Middle frontal gyrus (tissue), 1 donor: ENCODE measurements around the gene EPHB2.

ENCODE experiments used
- DNase-seq: peaks from one replicate; pipeline ENCODE4 v3.0.0-alpha.2; 2015; ENCODE audit warnings: low spot score; ENCODE audit errors: extremely low spot score

EPHB2 gene

DNA sequence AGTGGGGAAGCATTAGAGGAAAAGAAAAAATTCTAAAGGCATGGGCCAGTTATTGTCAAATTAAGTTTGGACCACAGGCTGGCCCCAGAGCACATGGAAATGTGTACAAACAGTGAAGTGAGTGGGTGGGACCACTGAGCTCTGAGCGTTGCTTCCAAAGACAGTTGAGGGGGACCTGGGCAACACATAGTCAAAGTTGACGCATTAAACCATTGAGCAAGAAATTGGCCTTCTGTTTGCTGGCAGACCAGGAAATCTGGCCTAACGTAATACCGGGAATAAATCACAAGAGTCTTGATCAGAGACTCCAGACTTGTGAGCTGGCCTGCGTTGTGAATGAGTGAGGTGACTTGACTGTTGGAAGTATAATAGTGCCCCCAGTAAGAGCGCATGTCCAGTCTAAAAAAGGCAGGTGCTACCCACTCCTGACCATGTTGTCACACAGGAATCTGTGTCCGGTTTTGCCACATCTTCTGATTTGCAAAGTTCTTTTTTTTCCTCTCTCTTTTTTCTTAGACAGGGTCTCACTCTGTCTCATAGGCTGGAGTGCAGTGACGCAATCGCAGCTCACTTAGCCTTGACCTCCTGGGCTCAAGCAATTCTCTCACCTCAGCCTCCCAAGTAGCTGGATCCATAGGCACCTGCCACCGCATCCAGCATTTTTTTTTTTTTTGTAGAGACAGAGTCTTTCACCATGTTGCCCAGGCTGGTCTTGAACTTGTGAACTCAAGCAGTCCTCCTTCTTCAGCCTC lies 10.7 kb downstream of the EPHB2 start:
- DNase-seq: no peak

DNA sequence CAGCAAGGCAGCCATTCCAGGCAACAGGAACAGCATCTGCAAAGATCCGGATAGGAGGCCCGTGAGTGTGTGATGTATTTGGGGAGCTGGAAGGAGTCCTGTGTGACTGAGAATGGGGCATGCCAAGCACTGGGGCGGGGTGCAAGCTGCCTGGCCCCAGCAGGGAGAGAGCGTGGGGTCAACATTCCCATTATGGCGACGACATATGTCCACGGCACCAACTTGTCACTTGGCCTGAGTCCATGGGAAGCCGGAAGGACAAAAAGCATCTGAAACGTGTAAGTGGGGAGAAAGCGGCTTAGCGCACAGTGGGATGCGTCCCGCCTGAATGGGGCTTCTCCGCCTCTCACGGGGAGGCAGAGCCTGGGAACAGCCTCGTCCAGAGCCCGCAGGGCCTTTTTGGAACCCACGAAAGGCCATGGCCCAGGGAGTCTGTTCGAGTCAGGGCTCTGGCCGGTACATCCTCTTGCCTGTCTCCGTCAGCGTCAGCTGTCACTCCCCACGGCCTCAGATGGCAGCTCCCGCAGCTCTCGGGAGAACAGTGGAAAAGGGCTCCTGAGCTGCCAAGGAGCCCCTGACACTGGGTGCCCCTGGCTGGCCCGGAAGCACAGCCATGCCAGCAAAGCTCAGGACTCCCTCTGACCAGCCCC lies 12.4 kb downstream of the EPHB2 start:
- DNase-seq: no peak

DNA sequence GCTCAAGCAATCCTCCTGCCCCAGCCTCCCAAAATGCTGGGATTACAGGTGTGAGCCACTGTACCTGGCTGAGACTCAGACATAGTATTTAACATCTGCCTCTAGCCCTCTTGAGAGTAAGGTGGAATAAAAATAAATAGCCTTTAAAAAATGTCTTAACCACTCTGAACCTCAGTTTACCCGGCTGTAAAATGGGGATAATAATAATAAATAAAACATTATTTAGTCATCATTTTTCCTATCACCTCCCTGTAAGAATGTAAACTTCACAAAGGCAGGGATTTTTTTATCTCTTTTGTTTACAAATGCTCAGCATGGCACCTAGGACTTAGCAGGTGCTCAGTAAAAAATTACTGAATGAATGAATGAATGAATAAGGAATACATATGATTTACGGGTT lies 17.2 kb downstream of the EPHB2 start:
- no peak for DNase-seq

DNA sequence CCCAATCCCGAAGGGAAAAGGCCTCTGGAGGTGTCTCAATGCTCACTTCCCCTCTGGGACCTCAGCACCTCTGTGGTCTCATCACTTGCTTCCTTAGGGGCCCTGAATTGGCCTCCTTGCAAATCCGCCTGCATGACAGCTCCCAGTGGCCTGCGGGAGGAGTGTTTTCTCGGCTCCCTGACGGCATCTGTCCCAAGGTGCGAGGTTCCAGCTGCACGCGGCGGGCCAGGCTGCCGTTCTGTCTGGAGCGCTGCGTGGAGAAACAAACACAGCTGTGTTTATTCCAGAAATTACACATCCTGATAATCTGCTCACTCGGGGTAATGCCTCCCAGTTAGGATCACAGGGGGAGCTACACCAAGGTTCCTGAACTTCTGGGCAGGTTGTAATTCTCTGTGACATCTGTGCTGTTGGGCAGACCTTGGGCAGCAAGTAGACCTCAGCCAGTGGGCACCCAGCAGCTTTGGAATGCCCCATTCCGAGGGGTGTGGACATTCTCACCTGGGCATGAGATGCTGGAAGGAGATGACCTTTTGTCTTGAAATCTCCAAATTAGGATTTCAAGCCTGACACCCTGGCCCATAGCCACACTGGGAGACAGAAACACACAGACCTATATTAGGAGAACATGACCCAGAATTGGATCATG lies 18.2 kb downstream of the EPHB2 start:
- no peak for DNase-seq

DNA sequence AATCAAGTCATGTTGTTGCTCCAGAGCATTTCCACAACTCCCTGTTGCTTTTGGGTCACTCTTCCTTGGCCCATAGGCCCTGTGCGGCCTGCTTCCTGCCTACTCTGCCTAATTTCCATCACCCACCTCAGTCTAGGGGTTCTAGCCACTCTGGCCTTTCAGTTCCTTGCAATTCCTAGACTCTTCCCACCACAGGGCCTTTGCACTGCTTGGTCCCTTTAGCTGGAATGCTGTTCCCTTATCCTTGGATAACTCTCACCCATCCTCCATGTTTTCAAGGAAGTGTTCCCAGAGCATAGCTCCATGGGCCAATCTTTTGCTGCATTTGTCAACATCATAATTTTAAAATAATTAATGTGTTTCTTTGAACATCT lies 18.7 kb downstream of the EPHB2 start:
- DNase-seq: no peak

DNA sequence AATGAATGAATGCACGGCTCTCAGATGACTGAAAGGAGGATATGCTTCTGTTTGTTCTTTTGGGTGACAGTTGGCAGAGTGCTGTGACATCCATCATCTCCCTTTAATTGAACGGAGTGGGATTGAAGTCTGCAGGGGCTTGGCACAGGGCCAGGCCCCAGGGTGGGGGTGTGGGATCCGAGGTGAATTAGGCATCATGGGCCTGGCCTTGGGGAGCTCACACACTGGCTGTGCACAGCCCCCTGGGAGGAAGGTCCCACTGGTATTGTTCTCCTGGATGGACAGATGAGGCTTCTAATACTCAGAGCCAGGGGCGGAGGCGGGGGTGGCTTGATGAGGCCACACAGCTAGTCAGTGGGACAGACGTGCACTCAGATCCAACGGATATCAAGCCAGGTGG lies 19.3 kb downstream of the EPHB2 start:
- DNase-seq: no peak

DNA sequence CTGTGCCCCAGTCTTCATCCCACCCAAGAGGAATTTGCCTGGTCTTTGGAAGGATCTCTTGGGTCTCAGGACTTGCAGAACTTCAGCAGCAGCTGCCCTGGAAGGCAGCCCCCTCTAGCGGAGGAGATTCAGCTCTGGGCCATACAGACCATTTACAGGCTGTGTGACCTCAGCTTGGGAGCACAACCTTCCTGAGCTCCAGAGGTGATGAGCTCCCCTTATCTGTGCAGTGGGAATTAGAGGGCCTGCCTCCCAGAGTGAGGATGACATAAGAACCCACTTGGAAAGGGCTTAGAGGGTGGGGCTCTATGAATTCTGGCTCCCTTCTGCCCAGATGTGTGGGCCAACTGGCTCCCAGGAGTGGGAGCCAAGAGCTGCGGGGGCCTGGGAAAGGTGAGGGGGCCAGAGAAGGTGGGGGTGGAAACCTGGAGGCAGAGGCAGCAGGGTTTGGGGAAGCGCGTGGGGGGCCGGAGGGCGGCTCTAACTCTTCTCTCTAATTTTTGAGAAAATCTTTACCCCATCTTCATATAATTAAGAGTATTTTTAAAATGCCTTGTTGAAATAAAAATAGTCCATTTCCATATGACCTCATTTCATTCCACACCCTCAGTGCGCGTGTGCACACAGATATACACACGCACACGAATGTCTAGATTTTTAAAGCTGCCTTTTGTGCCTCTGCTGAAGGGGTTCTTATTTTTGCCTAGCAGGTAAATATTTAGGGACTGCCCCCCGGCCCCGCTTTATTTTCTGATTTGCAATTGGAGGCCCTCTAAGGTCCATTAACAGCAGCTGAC lies 21.5 kb downstream of the EPHB2 start:
- DNase-seq: no peak

DNA sequence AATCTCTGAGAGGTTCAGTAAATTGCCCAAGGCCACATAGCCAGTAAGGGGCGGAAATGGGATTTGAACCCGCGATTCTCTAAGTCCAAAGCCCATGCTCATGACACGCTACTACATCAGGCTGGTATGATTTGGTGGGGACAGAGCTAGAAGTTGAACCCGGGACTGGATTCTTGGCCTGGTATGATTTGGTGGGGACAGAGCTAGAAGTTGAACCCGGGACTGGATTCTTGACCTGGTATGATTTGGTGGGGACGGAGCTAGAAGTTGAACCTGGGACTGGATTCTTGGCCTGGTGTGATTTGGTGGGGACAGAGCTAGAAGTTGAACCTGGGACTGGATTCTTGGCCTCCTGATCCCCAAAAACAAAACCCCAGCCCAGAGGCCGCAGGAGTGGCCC lies 23.0 kb downstream of the EPHB2 start:
- DNase-seq: no peak

DNA sequence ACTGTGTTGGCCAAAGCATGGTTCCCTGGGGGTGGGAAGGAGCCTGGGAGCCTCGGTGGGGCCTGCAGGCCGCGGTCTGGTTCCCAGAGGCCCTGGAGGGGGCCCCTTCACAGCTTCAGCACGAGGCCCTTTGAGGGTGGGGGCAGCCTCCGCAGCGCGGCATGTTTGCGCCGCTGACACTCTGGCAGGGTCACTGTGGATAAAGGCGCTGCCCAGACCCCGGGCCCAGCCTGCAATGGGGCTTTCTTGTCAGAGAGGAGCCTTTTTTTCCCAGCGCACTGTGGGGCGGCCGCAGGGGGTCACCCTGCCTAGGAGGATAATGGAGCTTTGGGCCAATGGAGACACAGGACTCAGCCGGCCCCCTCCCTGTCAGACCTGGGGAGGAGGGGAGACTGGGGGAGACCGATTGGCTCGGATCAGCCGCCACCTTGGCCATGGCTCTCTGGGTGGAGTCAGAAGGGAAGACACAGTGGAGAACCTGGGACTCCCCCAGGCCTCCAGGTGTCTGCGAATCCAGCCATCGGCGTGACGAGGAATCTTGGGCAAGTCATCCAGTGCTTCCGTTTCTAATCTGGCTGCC lies 26.0 kb downstream of the EPHB2 start:
- DNase-seq: no peak

DNA sequence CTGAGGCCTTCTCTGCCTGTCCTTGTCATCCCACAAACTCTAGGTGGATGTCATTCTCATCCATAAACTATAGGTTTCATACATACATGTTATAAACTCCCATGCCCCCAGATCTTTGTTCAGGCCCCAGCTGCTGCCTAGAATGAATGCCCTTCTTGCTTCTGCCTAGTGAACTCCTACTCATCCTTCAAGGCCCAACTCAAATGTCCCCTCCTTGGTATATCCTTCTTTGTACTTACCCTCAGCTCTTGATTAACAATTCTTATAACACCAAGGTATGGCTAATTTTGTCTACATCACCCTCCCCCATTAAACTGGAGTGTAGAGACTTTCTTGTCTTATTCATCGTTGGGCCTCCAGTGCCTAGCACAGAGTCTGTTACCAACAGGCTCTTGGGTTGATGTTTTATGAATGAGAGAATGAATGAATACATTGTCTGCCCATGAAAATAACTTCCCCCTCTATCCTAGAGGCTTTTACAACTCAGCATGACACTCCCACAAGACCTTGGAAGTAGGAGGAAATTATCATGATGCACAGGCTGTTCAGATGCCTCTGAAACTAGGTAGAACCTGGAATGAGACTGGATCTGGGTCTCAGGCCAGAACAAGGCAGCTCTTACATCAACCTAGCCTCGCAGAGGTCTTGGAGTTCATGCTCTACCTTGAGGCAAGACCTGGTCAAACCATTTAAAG lies 26.9 kb downstream of the EPHB2 start:
- DNase-seq: no peak

DNA sequence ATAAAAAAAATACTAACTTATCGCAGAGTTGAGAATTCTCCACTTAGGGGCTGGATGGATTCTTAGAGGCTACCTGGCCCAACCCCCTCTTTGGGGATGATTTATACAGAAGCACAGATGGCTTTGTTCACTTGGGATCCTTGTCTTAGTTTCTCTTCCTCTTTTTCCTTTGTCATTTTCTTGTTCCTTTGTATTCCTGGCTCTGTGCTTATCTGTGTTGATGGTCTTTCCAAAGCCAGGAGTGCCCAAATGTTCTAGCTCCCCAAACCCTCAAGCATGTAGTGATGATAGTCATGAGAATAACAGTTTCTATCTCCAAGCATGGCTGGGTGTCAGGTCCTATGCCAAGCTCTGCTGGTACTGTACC lies 27.4 kb downstream of the EPHB2 start:
- DNase-seq: no peak

DNA sequence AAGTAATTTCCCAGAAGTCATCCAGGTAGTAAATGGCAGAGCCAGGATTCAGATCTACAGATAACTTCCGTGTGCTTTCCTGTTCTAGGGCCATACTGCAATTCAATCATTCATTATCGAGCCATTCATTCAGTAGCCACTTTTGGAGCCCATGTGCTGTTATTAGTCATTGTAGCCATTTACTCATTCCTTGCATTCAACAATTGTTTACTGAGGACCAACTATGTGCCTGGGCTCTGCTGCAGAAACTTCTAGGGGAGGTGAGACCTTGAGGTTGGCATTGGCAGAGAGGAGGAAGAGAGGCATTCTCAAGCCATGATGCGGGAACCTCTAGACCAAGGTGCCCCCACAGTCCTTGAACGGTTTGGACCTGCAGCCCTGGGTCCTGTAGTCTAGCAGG lies 27.9 kb downstream of the EPHB2 start:
- DNase-seq: no peak

DNA sequence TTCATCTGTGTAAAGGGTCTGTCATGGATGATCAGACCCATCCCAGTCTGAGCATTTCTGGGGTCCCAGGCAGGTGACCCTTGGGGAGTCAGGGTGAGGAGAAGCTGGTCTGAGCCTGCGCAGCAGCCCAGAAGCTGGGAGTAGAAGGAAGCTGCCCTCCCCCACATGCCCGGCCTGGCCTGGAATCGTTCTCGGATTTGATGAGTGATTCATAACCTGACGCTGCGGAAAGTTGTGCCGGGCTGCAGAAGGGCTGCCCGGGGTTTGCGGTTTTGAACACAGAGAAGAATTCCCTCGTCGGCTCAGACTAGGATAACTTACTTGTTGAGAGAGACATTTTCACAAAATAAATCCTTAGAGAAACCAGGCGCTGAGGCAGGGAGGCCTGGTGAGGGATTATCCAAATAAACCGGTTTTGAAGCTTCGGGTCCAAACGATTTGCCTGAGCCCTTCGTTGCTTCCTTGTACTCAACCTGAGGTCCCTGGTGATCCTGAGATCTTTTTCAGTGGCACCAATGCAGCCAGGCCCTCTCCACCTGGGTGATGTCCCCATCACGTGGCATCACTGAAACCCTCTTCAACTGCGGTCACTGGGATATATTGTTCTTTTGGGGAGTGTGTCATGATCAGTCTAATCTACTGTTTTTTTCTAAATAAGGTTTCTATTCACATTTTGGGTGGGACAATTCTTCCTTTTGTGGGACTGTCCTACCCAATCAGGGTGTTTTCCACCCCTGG lies 29.2 kb downstream of the EPHB2 start:
- DNase-seq: no peak

DNA sequence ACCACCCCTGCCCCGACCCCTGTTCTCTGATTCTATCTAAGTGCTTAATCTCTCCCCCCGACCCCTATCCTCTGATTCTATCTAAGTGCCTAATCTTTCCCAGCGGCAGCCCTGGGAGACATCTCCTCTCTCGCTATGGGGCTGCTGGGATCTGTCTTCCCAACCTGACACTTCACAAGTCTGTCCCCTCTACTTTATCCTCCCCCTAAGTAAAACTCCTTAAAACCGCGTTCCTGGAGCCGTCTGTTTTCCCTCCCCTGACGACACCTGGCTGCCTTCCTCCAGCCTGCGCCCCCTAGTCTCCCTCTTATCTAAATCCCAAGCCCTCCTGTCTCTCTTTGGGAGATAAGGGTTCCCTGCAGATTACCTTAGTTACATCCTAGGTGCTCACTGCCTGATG lies 30.5 kb downstream of the EPHB2 start:
- DNase-seq: no peak

DNA sequence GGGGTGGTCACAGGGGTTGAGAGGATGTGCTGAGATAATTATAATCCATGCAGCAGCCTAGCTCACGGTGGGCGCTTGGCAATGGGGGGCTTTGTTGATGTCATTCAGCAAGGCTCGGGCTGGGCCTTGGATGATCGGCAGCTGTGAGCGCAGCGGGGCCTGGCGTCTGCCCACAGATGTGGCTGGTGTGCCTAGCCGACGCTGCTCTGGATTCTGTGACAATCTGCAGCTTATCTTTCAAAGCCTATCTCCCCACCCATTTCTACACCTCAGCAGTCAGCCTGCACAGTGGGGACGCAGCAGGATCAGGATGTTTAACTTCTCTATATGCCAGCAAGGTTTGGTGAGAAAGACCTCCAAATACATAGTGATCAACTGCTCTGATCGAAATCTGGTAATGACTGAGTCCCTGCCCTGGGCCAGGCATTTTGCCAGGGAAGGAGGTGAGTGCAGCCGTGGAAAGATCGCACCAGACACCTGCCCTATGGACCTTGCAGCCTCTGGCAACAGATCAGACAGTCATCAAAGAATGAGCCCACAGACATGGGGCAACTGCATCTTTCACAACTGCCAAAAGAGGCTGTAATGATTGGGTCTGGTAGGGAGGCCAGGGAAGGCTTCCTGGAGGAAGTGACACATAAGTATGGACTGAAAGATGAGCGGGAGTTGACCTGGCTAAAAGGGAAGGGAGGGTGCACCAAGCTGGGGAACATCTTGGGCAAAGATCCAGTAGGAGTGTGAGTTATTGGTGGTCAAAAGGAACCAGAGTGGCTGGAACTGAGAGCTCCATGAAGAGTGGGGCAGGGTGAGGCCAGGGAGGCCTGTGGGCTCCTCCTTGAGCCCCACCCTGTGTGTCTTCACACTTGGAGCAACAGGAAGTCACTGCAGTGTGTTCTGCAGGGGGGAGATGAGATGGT lies 35.3 kb downstream of the EPHB2 start:
- no peak for DNase-seq

DNA sequence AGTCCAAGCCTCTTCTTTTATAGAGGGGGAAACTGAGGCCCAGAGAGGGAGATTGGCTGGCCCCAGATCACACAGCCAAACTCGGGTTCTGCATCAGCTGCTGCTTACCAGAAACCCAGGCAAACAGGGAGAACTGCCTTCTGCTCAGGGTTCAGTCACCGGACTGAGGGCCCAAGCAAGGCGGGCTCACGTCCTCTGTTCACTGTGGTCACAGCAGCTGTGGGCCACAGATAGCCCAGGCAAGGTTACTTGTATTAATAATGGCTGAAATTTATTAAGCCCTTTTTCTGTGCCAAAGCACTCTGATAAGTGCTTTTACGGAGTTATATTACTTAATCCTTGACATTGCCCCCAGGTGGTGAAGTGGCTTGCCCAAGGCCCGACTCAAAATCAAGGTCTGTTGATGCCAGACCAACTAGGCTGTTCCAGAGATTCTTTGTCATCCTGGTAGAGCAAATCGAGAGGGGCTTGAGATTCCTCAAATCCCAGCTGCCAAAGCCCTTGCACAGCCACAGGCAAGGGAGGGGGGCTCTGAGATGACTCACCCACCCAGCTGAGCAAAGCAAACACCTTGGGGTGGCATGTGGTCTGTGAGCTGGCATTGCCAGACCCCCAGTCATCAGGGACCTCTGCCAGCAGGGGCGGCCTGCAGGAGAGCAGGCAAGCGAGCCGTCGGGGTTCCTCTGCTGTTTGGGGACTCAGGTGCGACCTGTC lies 36.5 kb downstream of the EPHB2 start:
- no peak for DNase-seq

DNA sequence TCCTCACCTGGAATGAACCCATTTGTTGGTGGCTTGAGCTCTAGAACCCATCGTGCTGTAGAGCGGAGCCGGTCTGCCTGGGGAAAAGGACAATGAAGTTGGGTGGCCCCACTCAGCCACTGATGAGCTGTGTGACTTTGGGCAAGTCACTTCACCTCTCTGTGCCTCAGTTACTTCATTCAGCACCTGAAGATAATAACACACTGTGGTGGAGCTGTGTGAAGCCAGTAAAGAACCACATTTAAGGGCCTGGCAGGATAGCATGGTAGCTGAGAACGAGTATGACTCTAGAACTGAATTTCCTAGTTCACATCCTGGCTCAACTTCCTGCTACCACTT lies 37.1 kb downstream of the EPHB2 start:
- no peak for DNase-seq

DNA sequence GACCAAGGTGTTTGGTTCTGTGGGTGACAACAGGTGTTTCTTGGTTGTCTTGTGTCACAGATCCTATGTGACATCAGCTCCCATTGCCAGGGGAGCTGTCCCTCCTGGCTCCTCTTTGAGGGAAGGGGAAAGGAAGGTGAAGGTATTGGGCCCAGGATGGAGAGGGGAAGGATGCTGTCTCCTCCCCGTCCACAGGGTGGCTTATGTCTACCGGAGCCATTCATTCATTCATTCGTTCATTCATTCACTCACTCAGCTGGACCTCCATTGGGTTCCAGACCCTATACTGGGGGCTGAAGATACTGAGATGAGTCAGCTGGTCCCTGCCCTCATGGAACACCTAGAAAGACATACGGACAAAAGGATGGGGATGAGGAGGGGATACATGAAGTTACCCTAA lies 38.9 kb downstream of the EPHB2 start:
- no peak for DNase-seq
